Osteoblast (primary cell): Measurements from ENCODE around the gene GCN1. TPM values are rescaled to one million over a fixed set of nuclear protein-coding genes. Genes with fewer than 3 reads are reported as not detected.
A peak's percentile ranks its signal among the peaks of the same experiment; 100 is the strongest.

Source experiments
- DNase-seq: peaks from one replicate; pipeline ENCODE4 v3.0.0; 2011; ENCODE audit warnings: low spot score, mixed read lengths; ENCODE audit not compliant: insufficient read length; ENCODE audit errors: missing footprints
- H2AFZ ChIP-seq: 2 replicates; pipeline ENCODE4 v1.6.0; 2011; ENCODE audit warnings: mild to moderate bottlenecking, low read length
- H3K27ac ChIP-seq: 2 replicates; pipeline ENCODE4 v1.5.1; 2011; ENCODE audit warnings: mild to moderate bottlenecking, low read depth, low read length, moderate library complexity
- H3K27me3 ChIP-seq: 2 replicates; pipeline ENCODE4 v1.6.0; 2012; ENCODE audit warnings: mild to moderate bottlenecking, control low read depth, inconsistent platforms, low read length, moderate library complexity; ENCODE audit not compliant: insufficient read depth
- H3K36me3 ChIP-seq: 2 replicates; pipeline ENCODE4 v1.5.1; 2011; ENCODE audit warnings: mild to moderate bottlenecking, low read length, control low read depth, moderate library complexity; ENCODE audit not compliant: insufficient read depth
- H3K4me1 ChIP-seq: 2 replicates; pipeline ENCODE4 v1.5.1; 2011; ENCODE audit warnings: mild to moderate bottlenecking, low read length, control low read depth, moderate library complexity; ENCODE audit not compliant: insufficient read depth
- H3K4me2 ChIP-seq: 2 replicates; pipeline ENCODE4 v1.6.0; 2011; ENCODE audit warnings: mild to moderate bottlenecking, low read length; ENCODE audit not compliant: insufficient read depth
- H3K4me3 ChIP-seq: fragments of 200-600 bp; sonication (generic); 3 replicates; pipeline ENCODE4 v1.5.1; 2012; ENCODE audit warnings: mild to moderate bottlenecking, low read length, inconsistent platforms; ENCODE audit not compliant: insufficient read depth
- H3K79me2 ChIP-seq: 2 replicates; pipeline ENCODE4 v1.6.0; 2012; ENCODE audit warnings: mild to moderate bottlenecking, low read length, control low read depth, inconsistent platforms; ENCODE audit not compliant: insufficient read depth
- H3K9me3 ChIP-seq: 2 replicates; pipeline ENCODE4 v1.5.1; 2011; ENCODE audit warnings: low read depth, low read length, control low read depth
- H4K20me1 ChIP-seq: 2 replicates; pipeline ENCODE4 v1.6.0; 2012; ENCODE audit warnings: mild to moderate bottlenecking, low read length, control low read depth; ENCODE audit not compliant: insufficient read depth
- CTCF ChIP-seq: IDR thresholded peaks from 2 replicates; pipeline ENCODE4 v1.5.1; 2011; ENCODE audit warnings: mild to moderate bottlenecking, low read depth, low read length, moderate library complexity; ENCODE audit errors: extremely low read depth
- total RNA-seq: library from RNA; depleted of rRNA; stranded (reverse); fragments of >200 nt; gene quantifications from 2 replicates; pipeline ENCODE4 v1.2.3, GENCODE V29; 2012

Gene GCN1
- total RNA-seq, 1 donor = 103 TPM

GRCh38 chr12:120224304-120225199, 30.0 kb upstream of the GCN1 start:
- peak; percentile 87 for DNase-seq
- H3K4me3 ChIP-seq = no peak overlapping the region
- H3K4me1 ChIP-seq = peaks cover 38% of the 10 kb centered on the region
- H3K9me3 ChIP-seq = no peaks in the 10 kb centered on the region
- peaks cover 46% of the 10 kb centered on the region for H4K20me1 ChIP-seq
- H2AFZ ChIP-seq = no peak overlapping the region
- peak overlapping the region; percentile 41 for H3K27ac ChIP-seq
- peaks cover 55% of the 10 kb centered on the region for H3K36me3 ChIP-seq
- TF ChIP-seq CTCF = no peak
- H3K79me2 ChIP-seq = peaks cover 97% of the 10 kb centered on the region
- no peak overlapping the region for H3K4me2 ChIP-seq
- no peaks in the 10 kb centered on the region for H3K27me3 ChIP-seq

DNA sequence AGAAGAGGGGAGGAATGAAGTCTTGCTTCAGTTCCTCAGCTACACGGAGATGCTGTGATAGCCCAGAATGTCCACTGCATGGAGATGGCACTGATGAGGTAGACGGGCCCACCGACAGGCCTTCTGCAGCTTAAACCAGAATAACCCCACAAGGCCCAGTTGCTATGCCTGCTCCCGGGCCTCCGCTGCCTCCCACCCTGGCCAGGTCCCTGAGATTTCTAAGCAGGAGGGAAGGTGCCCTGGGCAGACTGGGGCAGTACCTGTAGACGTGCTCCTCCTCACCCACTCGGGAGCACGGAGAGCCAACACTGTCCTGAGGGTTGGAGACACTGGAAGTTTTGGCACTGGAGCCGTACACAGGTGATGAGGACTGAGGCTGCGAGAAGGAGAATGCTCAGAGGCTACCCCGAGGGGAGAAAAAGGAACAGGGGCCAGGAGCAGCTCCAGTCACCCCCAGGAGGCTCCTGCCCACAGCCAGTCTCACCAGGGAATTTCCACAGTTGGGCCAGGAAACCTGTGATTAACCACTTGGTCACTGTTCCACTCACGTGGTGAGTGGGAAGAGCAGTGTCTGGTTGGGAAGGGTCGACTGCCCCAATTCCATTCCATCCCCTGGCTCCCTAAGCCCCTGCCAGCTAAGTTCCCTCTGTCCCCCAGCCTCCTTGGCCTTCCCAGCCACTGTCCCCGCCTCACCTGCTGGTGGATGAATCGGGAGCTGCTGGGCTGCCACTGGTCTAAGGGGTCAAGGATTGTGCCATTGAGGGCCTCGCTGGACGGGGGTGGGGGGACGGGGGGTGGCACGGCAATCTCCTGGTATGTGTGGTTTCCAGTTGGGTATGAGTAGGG, 29.2 kb upstream of the GCN1 start:
- Histone ChIP-seq H3K9me3 (no peaks in the 10 kb centered on the region), H3K4me2 (no peak overlapping the region), H3K4me1 (peaks cover 29% of the 10 kb centered on the region), H3K27me3 (no peaks in the 10 kb centered on the region), H3K4me3 (no peak overlapping the region), H4K20me1 (peaks cover 39% of the 10 kb centered on the region), H2AFZ (no peak overlapping the region), H3K27ac (peak overlapping the region; percentile 41), H3K79me2 (peaks cover 97% of the 10 kb centered on the region), H3K36me3 (peaks cover 64% of the 10 kb centered on the region)
- DNase-seq = peak; percentile 85
- no peak for TF ChIP-seq CTCF

- Histone ChIP-seq H3K9me3 (no peaks in the 10 kb centered on the region), H4K20me1 (peaks cover 32% of the 10 kb centered on the region), H2AFZ (no peak overlapping the region), H3K27ac (no peak overlapping the region), H3K4me1 (peaks cover 21% of the 10 kb centered on the region), H3K79me2 (peaks cover 85% of the 10 kb centered on the region), H3K4me3 (no peak overlapping the region), H3K36me3 (peaks cover 72% of the 10 kb centered on the region), H3K4me2 (no peak overlapping the region), H3K27me3 (no peaks in the 10 kb centered on the region)
- no peak for TF ChIP-seq CTCF
- peak; percentile 58 for DNase-seq
These were observed 27.8 kb upstream of the GCN1 start for GRCh38 chr12:120222288-120222832.
